HG02678 (cell line): ENCODE results near the gene ANKMY1.
"Not testable (repeated sequence)": the region's sequence is repeated elsewhere in the genome, so short reads cannot be mapped to it uniquely, and the experiment has no call there.

Experiments used
- ATAC-seq: cut with Tn5 transposase; IDR thresholded peaks from one replicate; pipeline ENCODE4 v1.9.1; 2021; ENCODE audit warnings: mild to moderate bottlenecking, moderate library complexity; ENCODE audit not compliant: unreplicated experiment

The ANKMY1 gene

GRCh38 chr2:240568678-240569522 is 11.1 kb upstream of the ANKMY1 start:
- ATAC-seq, result peak; percentile 29

GRCh38 chr2:240567872-240568677 is 10.3 kb upstream of the ANKMY1 start, which contains the start of gene RNPEPL1:
Gene RNPEPL1, plus strand, starts transcription at chr2:240568484. Its CDS starts 103 bp downstream, at chr2:240568587.
- ATAC-seq, result peak; percentile 42

DNA sequence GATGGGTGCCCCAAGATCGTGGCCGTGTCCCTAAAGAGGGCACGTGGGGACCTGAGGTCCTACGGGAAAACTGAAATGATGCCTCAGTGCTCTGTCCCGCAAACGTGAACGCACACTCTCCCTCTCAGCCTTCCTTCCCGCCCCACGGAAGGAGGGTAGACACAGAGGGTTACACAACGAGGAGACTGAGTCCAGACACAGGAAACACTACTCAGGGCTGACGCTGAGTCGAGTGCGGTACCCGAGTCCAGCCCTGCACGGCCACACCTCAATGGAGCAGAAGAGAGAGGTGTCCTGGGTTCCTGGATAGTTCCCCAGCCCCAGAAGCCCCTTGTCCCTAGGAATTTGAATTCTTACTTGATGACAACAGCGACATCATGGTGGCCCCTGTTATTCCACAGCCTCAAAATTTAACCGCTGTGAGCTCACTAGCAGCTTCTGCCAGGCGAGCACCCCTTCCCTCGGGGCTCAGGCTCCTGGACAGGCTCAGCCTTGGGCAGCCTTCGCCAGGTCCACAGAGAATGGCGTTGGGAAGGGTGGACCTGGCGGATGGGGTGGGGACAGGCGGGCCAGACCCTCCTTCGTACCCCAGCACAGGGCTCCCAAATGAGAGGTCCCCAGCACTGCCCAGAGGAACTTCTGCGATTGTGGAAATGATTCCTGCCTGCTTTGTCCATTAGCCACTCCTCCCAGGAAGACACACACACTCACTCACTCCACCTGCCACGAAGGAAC is 9.5 kb upstream of the ANKMY1 start:
- no peak for ATAC-seq

- peak; percentile 48 for ATAC-seq
Observed at GRCh38 chr2:240566203-240567136, 8.7 kb upstream of the ANKMY1 start.

DNA sequence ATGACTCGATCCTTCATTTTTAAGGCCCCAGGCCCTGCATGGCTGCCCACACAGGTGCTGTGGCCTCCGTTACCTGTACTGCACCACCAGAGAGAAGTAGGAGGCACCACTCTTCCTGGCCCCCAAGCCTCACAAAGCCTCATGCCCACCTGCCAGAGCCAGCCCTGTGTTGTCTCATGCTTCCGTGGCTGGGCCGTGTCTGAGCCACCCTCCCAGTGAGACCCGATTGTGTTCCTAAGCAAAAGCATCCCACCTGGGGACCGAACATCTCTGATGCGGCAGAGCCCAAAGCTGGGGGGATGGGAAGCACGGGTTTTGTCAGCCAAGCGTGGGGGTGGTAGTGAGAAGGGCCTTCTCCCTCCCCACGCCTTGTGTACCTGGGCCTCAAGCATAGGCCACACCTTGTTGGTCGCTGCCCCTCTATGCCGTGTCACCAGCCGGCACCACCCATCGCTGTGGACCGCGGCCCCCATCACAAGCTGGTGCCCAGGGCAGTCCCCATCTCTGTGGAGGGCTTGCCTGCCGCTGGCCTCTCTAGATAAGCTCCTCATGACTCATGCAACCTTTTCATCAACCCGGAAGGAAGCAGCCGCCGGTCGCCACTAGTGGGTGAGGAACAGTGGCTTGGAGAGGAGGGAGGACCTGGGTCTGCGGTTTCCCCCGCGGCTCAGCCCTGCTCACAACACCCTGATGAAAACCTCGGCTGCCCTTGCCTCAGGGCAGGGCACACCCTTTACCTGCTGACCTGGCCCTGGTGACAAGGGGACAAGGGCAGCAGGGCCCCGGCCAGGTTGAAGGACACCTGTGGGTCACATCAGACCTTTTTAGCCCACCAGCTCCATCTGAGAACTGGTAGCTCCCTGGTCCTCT is 7.8 kb upstream of the ANKMY1 start:
- peak; percentile 29 for ATAC-seq

- no peak for ATAC-seq
Observed at GRCh38 chr2:240564561-240565332, 7.0 kb upstream of the ANKMY1 start.

- no peak for ATAC-seq
Observed at GRCh38 chr2:240563951-240564560, 6.3 kb upstream of the ANKMY1 start.

- not testable (repeated sequence) for ATAC-seq
Observed at GRCh38 chr2:240563231-240563630, 5.4 kb upstream of the ANKMY1 start.

DNA sequence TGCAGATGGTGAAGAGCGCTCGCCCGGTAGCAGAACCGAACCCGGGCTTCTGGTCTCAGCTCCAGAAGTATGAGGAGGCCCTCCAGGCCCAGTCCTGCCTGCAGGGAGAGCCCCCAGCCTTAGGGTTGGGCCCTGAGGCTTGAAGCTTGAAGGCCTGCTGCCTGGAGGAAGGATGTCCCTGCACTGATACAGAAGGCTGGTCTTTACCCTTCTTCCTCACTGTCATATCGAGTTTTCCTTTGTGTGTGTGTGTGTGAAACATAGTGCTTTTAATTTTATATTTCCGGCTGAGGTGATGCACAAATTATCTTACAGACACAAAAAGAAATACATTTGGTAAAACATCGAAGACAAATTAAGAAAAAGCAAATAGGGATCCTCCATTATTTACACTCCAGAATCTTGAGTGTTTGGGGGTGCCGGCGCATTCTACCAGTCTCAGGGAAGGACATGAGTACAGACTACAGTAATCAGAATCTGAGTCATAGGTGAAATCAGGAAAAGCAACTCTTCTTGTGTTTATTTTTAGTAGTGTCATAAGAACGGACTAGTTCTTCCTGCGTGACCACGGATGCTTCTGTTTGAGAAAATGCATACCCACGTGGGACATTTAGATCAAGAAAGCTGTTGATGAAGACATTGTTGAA is 3.7 kb upstream of the ANKMY1 start:
- peak; percentile 0 for ATAC-seq

DNA sequence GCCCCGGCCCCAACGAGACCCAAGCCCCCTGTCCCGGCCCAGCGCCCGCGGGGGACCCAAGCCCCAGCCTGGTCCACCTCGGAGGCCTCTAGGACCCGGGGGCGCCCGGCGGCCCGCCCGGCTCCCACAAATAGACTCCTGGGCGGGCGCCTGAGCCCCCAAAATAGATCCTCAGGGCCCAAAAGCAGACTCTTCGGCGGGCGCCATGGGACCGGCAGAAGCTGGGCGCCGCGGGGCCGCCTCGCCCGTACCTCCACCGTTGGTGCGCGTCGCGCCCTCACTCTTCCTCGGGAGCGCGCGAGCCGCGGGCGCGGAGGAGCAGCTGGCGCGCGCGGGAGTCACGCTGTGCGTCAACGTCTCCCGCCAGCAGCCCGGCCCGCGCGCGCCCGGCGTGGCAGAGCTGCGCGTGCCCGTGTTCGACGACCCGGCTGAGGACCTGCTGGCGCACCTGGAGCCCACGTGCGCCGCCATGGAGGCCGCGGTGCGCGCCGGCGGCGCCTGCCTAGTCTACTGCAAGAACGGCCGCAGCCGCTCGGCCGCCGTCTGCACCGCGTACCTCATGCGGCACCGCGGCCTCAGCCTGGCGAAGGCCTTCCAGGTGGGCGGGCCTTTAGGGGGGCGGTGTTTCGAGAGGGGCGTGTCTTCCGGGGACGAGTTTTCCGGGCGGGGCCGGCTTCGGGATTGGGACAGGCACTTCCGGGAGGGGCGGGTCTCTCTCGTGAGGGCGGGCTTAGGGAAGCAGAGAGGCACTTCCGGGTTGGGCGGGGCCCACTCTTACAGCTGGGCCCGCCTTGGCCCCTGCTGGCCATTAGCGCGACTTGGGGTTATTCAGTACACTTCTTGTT is 2.9 kb upstream of the ANKMY1 start:
- ATAC-seq, result peak; percentile 68

GRCh38 chr2:240560084-240560479 is 2.3 kb upstream of the ANKMY1 start, which contains the start of gene DUSP28:
Gene DUSP28, plus strand, starts transcription at chr2:240560357. Its CDS starts 328 bp downstream, at chr2:240560685.
- ATAC-seq, result peak; percentile 58

DNA sequence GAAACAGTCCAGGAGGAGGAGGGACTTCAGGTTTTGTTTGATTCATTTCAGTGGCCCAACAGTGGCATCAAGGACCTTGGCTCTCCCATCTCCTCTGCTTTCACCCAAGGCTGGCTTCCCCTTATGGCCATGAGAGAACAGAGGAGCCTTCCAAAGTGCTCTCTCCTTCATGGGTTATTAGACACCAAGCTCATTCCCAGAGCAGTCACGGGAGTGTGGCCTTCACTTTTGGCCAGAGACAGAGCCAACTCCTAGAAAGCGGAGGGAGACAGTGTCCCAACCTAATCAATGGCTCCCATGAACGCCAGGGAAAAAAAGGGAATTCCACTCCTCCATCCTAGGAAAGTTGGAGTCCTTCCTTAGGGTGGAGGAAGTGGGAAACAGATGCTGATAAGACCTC is 1.5 kb upstream of the ANKMY1 start:
- ATAC-seq, result no peak

- ATAC-seq, result no peak
Observed at GRCh38 chr2:240558236-240558761, 511 bp upstream of the ANKMY1 start.

DNA sequence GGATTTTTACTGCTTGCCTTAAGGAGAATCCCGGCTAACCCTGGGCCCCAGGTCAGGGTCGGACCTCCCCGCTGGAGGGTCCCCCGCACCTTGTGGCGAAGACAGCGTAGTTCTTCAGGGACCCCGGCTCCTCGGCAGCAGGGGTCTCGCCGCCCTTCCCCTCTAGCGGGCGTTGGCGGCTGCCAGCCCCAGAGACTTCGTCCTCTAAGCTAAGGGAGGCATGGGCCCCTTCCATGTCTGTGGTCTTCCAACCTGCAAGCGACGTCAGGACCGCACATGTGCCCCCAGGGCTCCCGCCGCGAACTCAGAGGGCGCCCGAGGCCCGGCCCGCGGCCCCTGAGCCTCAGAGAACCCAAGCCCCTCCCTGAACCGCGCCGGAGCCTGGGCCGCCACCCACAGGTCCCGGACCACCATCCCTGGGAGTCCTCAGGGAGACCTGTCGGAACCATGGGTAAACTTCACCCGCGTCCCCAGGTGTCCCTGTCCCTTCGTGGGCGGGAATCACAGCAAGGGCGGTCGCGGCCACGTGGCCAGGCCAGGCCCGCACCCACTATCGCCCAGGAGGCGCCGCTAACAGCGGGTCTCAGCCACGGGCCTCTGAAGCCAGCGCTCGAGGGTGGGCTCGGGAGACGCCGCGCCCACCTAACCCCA is 562 bp downstream of the ANKMY1 start:
- no peak for ATAC-seq

DNA sequence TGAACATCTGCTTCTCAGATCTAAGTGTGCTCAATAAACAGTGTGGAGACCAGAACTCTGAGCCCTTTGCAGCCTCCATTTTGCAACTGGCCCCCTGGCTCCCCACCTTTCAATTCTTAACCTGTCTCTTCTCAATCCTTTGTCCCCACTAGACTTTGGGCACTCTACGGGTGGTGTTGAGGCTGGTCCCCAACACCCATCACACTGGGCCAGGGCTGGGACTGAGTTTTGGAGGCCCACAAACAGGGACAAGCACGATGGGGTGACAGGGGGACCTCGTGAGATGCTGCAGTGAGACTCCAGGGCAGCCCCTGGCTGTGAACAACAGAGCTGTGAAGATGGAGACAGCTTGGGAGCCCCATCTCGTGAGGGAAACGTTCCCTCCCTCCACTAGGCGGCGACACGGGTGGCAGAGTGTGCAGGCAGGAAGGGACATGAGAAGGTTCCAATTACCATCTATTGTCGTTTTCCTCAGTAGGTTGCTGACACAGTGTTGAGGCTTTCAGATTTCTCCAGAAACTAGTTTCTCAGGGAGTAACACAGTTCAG is 1.2 kb downstream of the ANKMY1 start:
- no peak for ATAC-seq
